A549 treated with Mapracorat at 1 μM for 4 hours (cell line): ENCODE measurements around the gene DXO. TPM values are rescaled to one million over a fixed set of nuclear protein-coding genes. Genes with fewer than 3 reads are reported as not detected.

Experiments used
- total RNA-seq: library from RNA; stranded (reverse); fragments of 200-300 nt; extraction: Qiagen RNA extraction; gene quantifications from 5 replicates; pipeline ENCODE4 v1.2.3, GENCODE V29; 2022

Gene DXO
- 10.3 to 13.3 TPM (median 11.0 TPM) in 5 replicates for total RNA-seq

DNA sequence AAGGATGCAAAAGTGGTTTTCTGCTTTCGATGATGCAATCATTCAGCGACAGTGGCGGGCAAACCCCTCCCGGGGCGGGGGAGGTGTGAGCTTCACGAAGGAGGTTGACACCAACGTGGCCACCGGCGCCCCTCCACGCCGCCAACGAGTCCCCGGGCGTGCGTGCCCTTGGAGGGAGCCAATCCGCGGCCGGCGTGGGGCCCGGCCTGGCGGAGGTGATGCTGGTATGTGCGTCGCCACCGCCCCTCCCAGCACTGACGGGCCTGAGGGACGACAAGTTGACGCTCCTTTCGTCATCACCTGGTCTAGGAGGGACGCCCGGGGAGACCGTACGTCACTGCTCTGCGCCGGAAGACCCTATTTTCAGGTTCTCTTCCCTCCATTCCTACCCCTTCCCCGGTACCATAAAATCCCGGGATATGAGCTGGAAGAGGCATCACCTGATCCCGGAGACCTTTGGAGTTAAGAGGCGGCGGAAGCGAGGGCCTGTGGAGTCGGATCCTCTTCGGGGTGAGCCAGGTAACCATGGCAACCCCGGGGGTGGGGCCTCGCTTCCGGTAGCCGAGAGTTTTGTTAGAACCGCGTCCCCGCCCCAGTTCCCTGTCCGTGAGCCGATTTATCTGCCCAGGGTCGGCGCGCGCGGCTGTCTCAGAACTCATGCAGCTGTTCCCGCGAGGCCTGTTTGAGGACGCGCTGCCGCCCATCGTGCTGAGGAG lies at the start of gene DXO:
Gene DXO, minus strand, starts transcription at position 146 of the 716 bp plus-strand sequence. CDS start 463 bp downstream, outside the sequence.

DNA sequence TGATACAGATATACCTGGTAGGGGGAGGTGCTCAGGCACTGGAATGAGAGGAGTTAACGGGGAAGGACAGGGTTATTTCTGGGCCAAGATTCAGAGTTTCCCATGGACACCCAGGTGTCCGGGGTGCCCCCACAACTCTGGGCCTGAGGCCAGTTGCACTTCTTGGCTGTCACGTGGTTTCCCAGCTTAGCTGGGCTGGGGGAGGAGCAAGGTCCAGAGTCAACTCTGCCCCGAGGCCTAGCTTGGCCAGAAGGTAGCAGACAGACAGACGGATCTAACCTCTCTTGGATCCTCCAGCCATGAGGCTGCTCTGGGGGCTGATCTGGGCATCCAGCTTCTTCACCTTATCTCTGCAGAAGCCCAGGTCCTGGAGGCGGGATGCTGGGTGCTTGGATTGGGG lies 42.6 kb upstream of the DXO start, which contains the start of gene C4B:
Gene C4B, plus strand, starts transcription at position 249 of the 400 bp plus-strand sequence. Its CDS starts 51 bp downstream, at position 300.

DNA sequence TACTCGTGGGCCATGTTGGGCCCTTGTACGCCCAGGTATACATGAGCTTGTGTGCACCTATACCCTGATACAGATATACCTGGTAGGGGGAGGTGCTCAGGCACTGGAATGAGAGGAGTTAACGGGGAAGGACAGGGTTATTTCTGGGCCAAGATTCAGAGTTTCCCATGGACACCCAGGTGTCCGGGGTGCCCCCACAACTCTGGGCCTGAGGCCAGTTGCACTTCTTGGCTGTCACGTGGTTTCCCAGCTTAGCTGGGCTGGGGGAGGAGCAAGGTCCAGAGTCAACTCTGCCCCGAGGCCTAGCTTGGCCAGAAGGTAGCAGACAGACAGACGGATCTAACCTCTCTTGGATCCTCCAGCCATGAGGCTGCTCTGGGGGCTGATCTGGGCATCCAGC lies 9.8 kb upstream of the DXO start, which contains the start of gene C4A:
Gene C4A, plus strand, starts transcription at position 314 of the 400 bp plus-strand sequence. Its CDS starts 51 bp downstream, at position 365.

DNA sequence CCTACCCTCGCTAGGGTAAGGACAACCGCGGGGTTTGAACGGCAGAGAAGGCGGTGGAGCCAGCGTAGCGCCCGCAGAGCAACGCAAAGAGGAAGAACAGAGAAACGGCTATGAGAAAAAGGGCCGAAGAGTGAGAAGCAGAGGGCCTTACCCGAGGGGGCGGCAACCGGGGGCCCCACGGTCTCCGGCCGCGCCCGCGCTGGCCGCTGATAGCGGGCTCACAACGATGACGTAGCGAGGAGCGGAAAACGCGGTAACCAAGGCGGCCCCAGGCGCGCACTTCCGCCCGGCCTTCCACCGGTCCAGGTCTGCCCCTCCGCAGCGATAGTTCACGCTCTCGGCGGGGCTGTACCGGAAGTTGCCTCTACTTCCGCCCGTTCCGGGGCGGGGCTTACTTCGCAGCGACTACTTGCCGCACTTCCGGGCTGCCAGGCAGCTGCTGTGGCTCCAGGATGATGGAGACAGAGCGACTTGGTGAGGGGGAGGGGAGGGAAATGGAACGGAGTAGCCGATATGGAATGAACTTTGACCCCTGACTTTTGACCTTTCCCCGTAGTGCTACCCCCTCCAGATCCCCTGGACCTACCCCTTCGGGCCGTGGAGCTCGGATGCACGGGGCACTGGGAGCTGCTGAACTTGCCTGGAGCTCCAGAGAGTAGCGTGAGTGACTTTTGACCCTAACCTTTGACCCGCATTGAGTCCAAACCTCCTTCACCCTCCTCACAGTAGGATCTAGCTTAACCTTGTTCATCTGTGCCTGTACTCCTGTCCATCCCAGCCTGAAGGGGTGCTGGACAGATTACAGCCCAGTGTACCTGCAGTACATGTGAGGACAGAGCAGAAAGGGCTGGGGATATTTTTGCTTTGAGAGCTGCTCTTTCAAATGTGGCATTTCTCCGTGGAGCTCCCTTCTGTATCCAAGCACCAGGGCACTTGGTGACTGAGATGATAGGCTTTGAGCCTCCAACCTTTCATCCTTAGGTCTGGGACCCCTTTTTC lies 12.9 kb downstream of the DXO start, which contains the start of the genes NELFE and SKIC2:
Gene NELFE, minus strand, starts transcription at position 231 of the 999 bp plus-strand sequence. CDS start 525 bp downstream, outside the sequence.
Gene SKIC2, plus strand, starts transcription at position 435 of the 999 bp plus-strand sequence. Its CDS starts 18 bp downstream, at position 453.

DNA sequence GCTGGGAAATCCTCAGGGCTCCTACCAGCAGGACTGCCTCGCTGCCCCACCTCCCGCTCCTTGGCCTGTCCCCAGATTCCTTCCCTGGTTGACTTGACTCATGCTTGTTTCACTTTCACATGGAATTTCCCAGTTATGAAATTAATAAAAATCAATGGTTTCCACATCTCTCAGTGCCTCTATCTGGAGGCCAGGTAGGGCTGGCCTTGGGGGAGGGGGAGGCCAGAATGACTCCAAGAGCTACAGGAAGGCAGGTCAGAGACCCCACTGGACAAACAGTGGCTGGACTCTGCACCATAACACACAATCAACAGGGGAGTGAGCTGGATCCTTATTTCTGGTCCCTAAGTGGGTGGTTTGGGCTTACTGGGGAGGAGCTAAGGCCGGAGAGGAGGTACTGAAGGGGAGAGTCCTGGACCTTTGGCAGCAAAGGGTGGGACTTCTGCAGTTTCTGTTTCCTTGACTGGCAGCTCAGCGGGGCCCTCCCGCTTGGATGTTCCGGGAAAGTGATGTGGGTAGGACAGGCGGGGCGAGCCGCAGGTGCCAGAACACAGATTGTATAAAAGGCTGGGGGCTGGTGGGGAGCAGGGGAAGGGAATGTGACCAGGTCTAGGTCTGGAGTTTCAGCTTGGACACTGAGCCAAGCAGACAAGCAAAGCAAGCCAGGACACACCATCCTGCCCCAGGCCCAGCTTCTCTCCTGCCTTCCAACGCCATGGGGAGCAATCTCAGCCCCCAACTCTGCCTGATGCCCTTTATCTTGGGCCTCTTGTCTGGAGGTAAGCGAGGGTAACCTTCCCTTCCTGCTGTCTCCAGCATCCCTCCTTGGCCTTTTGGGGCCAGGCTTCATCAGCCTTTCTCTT lies 26.2 kb downstream of the DXO start, which contains the start of gene CFB:
Gene CFB, plus strand, starts transcription at position 589 of the 863 bp plus-strand sequence. Its CDS starts 127 bp downstream, at position 716.

DNA sequence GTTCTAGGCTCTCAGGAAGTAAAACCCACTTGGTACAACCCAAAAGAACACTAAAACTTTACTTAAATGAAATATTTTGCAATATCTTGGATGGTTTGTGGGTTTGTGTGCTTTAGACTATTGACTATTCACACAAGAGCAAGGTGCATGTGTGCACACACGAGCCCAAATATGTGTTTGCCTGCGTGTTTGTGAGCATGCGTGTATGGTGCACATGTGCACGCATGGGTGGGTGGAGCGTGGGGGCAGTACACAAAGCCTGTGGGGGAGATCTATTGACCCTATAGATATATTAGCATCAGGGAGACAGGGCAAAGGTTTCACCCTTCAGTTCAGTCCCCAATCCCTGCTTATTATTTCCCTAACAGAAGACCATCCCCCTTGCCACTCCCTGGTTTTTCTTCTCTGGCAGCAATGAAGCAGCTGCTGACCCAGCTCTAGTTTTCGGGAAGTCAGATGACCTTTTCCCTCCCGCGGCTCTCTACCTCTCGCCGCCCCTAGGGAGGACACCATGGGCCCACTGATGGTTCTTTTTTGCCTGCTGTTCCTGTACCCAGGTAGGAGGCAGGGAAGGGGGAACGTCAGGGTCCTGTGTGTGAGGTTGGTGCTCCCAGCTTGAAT lies 44.6 kb downstream of the DXO start, which contains the start of gene C2:
Gene C2, plus strand, starts transcription at position 476 of the 621 bp plus-strand sequence. Its CDS starts 36 bp downstream, at position 512.

Other genes with a start within 250 kb of the DXO start
- not detected in 5 replicates for gene MPIG6B, start 248.8 kb downstream of the DXO start, total RNA-seq
- gene DDAH2, start 242.8 kb downstream of the DXO start, total RNA-seq = 28.3 to 32.5 TPM (median 31.8 TPM) in 5 replicates
- gene CLIC1, start 235.6 kb downstream of the DXO start, total RNA-seq = 471 to 496 TPM (median 485 TPM) in 5 replicates
- gene MSH5, start 232.1 kb downstream of the DXO start, total RNA-seq = 11.8 to 15.5 TPM (median 13.1 TPM) in 5 replicates
- gene SAPCD1, start 209.5 kb downstream of the DXO start, total RNA-seq = 2.6 to 5.2 TPM (median 4.3 TPM) in 5 replicates
- 0.72 to 2.2 TPM (median 1.4 TPM) in 5 replicates for gene VWA7, start 194.8 kb downstream of the DXO start, total RNA-seq
- gene VARS1, start 176.4 kb downstream of the DXO start, total RNA-seq = 45.6 to 60.9 TPM (median 53.8 TPM) in 5 replicates
- gene LSM2, start 165.2 kb downstream of the DXO start, total RNA-seq = 51.0 to 62.8 TPM (median 60.8 TPM) in 5 replicates
- gene HSPA1L, start 156.9 kb downstream of the DXO start, total RNA-seq = 1.3 to 1.8 TPM (median 1.5 TPM) in 5 replicates
- 132 to 252 TPM (median 194 TPM) in 5 replicates for gene HSPA1A, start 156.6 kb downstream of the DXO start, total RNA-seq
- 89.4 to 177 TPM (median 151 TPM) in 5 replicates for gene HSPA1B, start 144.4 kb downstream of the DXO start, total RNA-seq
- 21.6 to 33.6 TPM (median 26.8 TPM) in 5 replicates for gene NEU1, start 109.3 kb downstream of the DXO start, total RNA-seq
- gene SLC44A4, start 93.1 kb downstream of the DXO start, total RNA-seq = 0.15 TPM in 1 of 5 replicates, not detected in the others
- 19.9 to 30.0 TPM (median 29.0 TPM) in 5 replicates for gene EHMT2, start 74.4 kb downstream of the DXO start, total RNA-seq
- 2.4 to 4.1 TPM (median 3.7 TPM) in 5 replicates for gene ZBTB12, start 70.1 kb downstream of the DXO start, total RNA-seq
- gene C2, start 44.4 kb downstream of the DXO start, total RNA-seq = 0.26 to 0.46 TPM (median 0.31 TPM) in 5 replicates
- 1.9 to 2.3 TPM (median 2.0 TPM) in 5 replicates for gene CFB, start 26.0 kb downstream of the DXO start, total RNA-seq
- 76.0 to 93.4 TPM (median 77.7 TPM) in 5 replicates for gene NELFE, start 13.2 kb downstream of the DXO start, total RNA-seq
- gene SKIC2, start 13.0 kb downstream of the DXO start, total RNA-seq = 19.7 to 26.3 TPM (median 23.2 TPM) in 5 replicates
- 0.97 to 1.7 TPM (median 1.4 TPM) in 5 replicates for gene C4A, start 9.9 kb upstream of the DXO start, total RNA-seq
- gene C4B, start 42.7 kb upstream of the DXO start, total RNA-seq = 0.69 to 1.5 TPM (median 1.3 TPM) in 5 replicates
- gene CYP21A2, start 66.3 kb upstream of the DXO start, total RNA-seq = not detected in 5 replicates
- 0.32 to 0.76 TPM (median 0.50 TPM) in 5 replicates for gene TNXB, start 137.2 kb upstream of the DXO start, total RNA-seq
- 26.5 to 36.2 TPM (median 33.1 TPM) in 5 replicates for gene ATF6B, start 156.1 kb upstream of the DXO start, total RNA-seq
- 6.1 to 9.0 TPM (median 7.2 TPM) in 5 replicates for gene FKBPL, start 158.2 kb upstream of the DXO start, total RNA-seq
- 0.33 to 1.5 TPM (median 0.63 TPM) in 5 replicates for gene PRRT1, start 179.8 kb upstream of the DXO start, total RNA-seq
- 7.4 to 9.2 TPM (median 7.7 TPM) in 5 replicates for gene PPT2, start 182.0 kb upstream of the DXO start, total RNA-seq
- gene EGFL8, start 192.5 kb upstream of the DXO start, total RNA-seq = 0.82 to 2.3 TPM (median 1.5 TPM) in 5 replicates
- 32.4 to 41.0 TPM (median 39.0 TPM) in 5 replicates for gene AGPAT1, start 203.9 kb upstream of the DXO start, total RNA-seq
- 35.4 to 47.6 TPM (median 45.6 TPM) in 5 replicates for gene RNF5, start 206.3 kb upstream of the DXO start, total RNA-seq
- gene AGER, start 212.1 kb upstream of the DXO start, total RNA-seq = 1.2 to 2.0 TPM (median 1.3 TPM) in 5 replicates
- 13.4 to 18.6 TPM (median 16.0 TPM) in 5 replicates for gene PBX2, start 218.1 kb upstream of the DXO start, total RNA-seq
- 0.29 to 0.50 TPM (median 0.33 TPM) in 5 replicates for gene GPSM3, start 220.5 kb upstream of the DXO start, total RNA-seq